Adrenal gland (tissue), 12 donors: ENCODE measurements around the gene LSM14A. TPM values are rescaled to one million over a fixed set of nuclear protein-coding genes. Genes with fewer than 3 reads are reported as not detected.
"Not testable (repeated sequence)": the region's sequence is repeated elsewhere in the genome, so short reads cannot be mapped to it uniquely, and the experiment has no call there.

Source experiments
- DNase-seq, 7 donors: peaks; one replicate each; pipeline ENCODE4 v3.0.0-alpha.2; 2019 to 2020
- H3K27ac ChIP-seq, 5 donors: fragments of 200-600 bp; sonication (generic) in 4 of 5; 1 replicate in 3 of 5; 2 replicates in 2 of 5; pipeline versions ENCODE4 v1.5.1 to v1.8.0; 2016 to 2020; ENCODE audit warnings: mild to moderate bottlenecking in 1 of 5
- H3K27me3 ChIP-seq: fragments of 200-600 bp; 2 replicates; pipeline ENCODE4 v1.8.0; 2021
- H3K36me3 ChIP-seq, 2 donors: fragments of 200-600 bp; replicated peaks in 1 of 2; 1 replicate in 1 of 2; 2 replicates in 1 of 2; pipeline versions ENCODE4 v1.5.1 to v1.8.0; 2018 to 2022
- H3K4me1 ChIP-seq, 2 donors: fragments of 200-600 bp; replicated peaks in 1 of 2; 1 replicate in 1 of 2; 2 replicates in 1 of 2; pipeline versions ENCODE4 v1.5.1 to v1.8.0; 2018 to 2021
- H3K4me3 ChIP-seq, 4 donors: fragments of 200-600 bp; sonication (generic) in 3 of 4; one replicate each; pipeline ENCODE4 v1.5.1; 2016 to 2018
- H3K9me3 ChIP-seq, 3 donors: fragments of 200-600 bp; sonication (generic) in 1 of 3; replicated peaks in 1 of 3; 1 replicate in 2 of 3; 2 replicates in 1 of 3; pipeline versions ENCODE4 v1.5.1 to v1.8.0; 2016 to 2021
- POLR2A ChIP-seq, 2 donors: fragments of 450-650 bp; IDR thresholded peaks; one replicate each; pipeline ENCODE4 v1.6.1; 2017; ENCODE audit warnings: antibody characterized with exemption in 2 of 2, mild to moderate bottlenecking in 2 of 2, moderate library complexity in 1 of 2
- WGBS, 4 donors: extraction: QIAGEN DNeasy Blood & Tissue Kit in 2 of 4; methylation state at CpG; one replicate each; pipeline versions ENCODE4 v1.1.5 to v1.1.7; 2013 to 2017; 5-methylcytosine and 5-hydroxymethylcytosine counted together
- intact Hi-C, 2 donors: fragments of 100-400 bp; cut with DNase I; formaldehyde crosslinking; loops; one replicate each; pipeline versions ENCODE4 v1.14.1 to v1.15.0; 2022 to 2023
- polyA plus RNA-seq, 3 donors: library from polyadenylated mRNA; stranded (reverse); fragments of 200-250 nt in 2 of 3; fragments of 350-450 nt in 1 of 3; fragmentation: Illumina TruSeq in 1 of 3; extraction: RNeasy Lipid Tissue Mini Kit (QIAGEN cat#74804) in 1 of 3; gene quantifications; one replicate each; pipeline ENCODE4 v1.2.3, GENCODE V29; 2013 to 2014
- total RNA-seq, 9 donors: library from RNA; depleted of rRNA in 4 of 9; stranded (reverse); fragments of >200 nt in 4 of 9; fragments of 120-200 nt in 1 of 9; fragmentation: NEBNext Ultra II Directional in 1 of 9; extraction: Animal tissue kit (Norgen Biotek cat#: 25700) in 1 of 9; gene quantifications; one replicate each; pipeline versions ENCODE4 v1.1.0 to v1.2.4, GENCODE V29; 2013 to 2023
- TF ChIP-seq, protein P1 (sequence below), 6 experiments: fragments of 450-650 bp in 4 of 6; fragments of 200-600 bp in 2 of 6; sonication (generic) in 1 of 6; IDR thresholded peaks; 1 replicate in 5 of 6; 2 replicates in 1 of 6; pipeline versions ENCODE4 v1.5.1 to v1.8.0; 2016 to 2021; ENCODE audit warnings: antibody characterized with exemption in 6 of 6, mild to moderate bottlenecking in 2 of 6, moderate library complexity in 1 of 6
- donor health status: healthy with polysubstance abuse.
- donor health status: Bipolar disorder and iron deficiency.
- donor health status: DM: yes; HTN: yes; CAD: no.
- donor health status: DM: no; HTN: no; CAD: no.
- donor health status: DM: no; HTN: no; CAD: no.
- donor health status: DM: yes; HTN: yes; CAD: no.

Gene LSM14A
- total and polyA plus RNA-seq, 12 donors = 44.5 to 130 (median 84.6) TPM

DNA sequence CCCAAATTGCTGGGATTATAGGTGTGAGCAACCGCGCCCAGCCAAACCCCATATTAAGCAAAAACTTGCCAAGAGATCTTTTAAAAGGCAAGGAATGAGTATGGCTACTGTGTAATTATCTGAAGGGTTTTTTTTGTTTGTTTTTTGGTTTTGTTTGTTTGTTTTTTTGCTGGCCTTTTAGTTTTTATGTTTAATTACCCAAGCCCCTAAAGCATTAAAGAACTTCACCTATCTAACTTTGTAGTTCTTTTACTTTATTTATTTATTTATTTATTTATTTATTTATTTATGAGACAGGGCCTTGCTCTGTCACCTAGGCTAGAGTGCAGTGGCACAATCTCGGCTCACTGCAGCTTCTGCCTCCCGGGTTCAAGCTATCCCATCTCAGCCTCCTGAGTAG lies 41.7 kb downstream of the LSM14A start:
- intact Hi-C loops = no loop called here
- peaks cover 0 to 36% of the 10 kb centered on the region in 2 donors for H3K36me3 ChIP-seq

GRCh38 chr19:34215006-34215665 lies 42.8 kb downstream of the LSM14A start:
- H3K9me3 ChIP-seq = no peaks in the 10 kb centered on the region
- no peaks in the 10 kb centered on the region for H3K27me3 ChIP-seq
- H3K4me1 ChIP-seq = peaks cover 4 to 24% of the 10 kb centered on the region in 2 donors
- intact Hi-C loops = no loop called here
- no peak overlapping the region for H3K27ac ChIP-seq
- peaks cover 0 to 35% of the 10 kb centered on the region in 2 donors for H3K36me3 ChIP-seq
- WGBS, 4 donors = 92 to 98% (median 94%) methylated on average over 3 of the region's 3 CpGs
- no peak overlapping the region for H3K4me3 ChIP-seq
- DNase-seq = no peak
- TF ChIP-seq, protein P1, sequence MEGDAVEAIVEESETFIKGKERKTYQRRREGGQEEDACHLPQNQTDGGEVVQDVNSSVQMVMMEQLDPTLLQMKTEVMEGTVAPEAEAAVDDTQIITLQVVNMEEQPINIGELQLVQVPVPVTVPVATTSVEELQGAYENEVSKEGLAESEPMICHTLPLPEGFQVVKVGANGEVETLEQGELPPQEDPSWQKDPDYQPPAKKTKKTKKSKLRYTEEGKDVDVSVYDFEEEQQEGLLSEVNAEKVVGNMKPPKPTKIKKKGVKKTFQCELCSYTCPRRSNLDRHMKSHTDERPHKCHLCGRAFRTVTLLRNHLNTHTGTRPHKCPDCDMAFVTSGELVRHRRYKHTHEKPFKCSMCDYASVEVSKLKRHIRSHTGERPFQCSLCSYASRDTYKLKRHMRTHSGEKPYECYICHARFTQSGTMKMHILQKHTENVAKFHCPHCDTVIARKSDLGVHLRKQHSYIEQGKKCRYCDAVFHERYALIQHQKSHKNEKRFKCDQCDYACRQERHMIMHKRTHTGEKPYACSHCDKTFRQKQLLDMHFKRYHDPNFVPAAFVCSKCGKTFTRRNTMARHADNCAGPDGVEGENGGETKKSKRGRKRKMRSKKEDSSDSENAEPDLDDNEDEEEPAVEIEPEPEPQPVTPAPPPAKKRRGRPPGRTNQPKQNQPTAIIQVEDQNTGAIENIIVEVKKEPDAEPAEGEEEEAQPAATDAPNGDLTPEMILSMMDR (IDR thresholded peaks at IDR 0.05) = no peak
- no peak for TF ChIP-seq POLR2A (IDR thresholded peaks at IDR 0.05)

More for the DNA sequence above, 41.7 kb downstream of the LSM14A start:
- 97 to 99% (median 97%) methylated on average over 4 of the region's 4 CpGs for WGBS, 4 donors
- no peaks in the 10 kb centered on the region for H3K27me3 ChIP-seq
- H3K4me3 ChIP-seq = no peak overlapping the region
- no peak for DNase-seq
- no peak overlapping the region for H3K27ac ChIP-seq
- H3K4me1 ChIP-seq = peaks cover 4 to 24% of the 10 kb centered on the region in 2 donors
- TF ChIP-seq POLR2A (IDR thresholded peaks at IDR 0.05) = no peak
- TF ChIP-seq, protein P1 (IDR thresholded peaks at IDR 0.05) = no peak
- no peaks in the 10 kb centered on the region for H3K9me3 ChIP-seq

DNA sequence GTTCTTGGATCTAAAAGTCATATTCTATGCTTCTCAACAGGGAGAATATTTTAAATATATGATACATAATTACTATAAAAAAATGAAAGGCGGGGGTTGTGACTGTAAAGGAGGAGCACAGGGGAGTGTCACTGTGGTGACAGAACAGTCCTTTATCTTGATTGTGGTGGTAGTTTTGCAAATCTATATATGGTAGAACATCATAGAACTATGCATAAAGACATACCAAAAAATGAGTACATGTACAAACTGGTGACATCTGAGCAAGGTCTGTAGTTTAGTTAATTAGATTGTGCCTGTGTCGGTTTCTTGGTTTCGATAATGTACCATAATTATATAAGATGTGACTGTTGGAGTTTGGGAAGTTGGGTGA lies 43.3 kb downstream of the LSM14A start:
- 95 to 98% (median 97%) methylated on average over 3 of the region's 3 CpGs for WGBS, 4 donors
- peaks cover 0 to 31% of the 10 kb centered on the region in 2 donors for H3K36me3 ChIP-seq
- TF ChIP-seq, protein P1 (IDR thresholded peaks at IDR 0.05) = no peak
- no peak for TF ChIP-seq POLR2A (IDR thresholded peaks at IDR 0.05)

DNA sequence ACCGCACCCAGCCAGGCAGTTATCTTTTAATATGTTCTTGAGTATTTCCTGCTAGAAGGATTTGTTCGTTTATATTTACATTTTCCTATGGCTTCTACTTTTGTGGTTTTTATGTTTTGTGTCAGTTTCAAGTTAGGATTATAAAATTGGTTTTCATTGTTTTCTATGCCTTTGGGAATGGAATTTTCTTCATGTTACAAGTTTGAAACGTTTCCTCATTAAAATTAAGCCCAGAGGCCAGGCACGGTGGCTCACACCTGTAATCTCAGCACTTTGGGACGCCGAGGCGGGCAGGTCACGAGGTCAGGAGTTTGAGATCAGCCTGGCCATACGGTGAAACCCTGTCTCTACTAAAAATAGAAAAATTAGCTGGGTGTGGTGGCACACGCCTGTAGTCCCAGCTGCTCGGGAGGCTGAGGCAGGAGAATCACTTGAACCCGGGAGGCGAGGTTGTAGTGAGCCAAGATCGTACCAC lies 44.5 kb downstream of the LSM14A start:
- Histone ChIP-seq H3K36me3 (peaks cover 0 to 31% of the 10 kb centered on the region in 2 donors), H3K4me1 (peaks cover 4 to 24% of the 10 kb centered on the region in 2 donors)
- H3K27ac ChIP-seq, H3K9me3 ChIP-seq, intact Hi-C loops, H3K4me3 ChIP-seq, DNase-seq, H3K27me3 ChIP-seq: not testable (repeated sequence)
- WGBS, 4 donors = 84 to 92% (median 88%) methylated on average over 14 of the region's 14 CpGs

More for the DNA sequence above, 43.3 kb downstream of the LSM14A start:
- H3K27ac ChIP-seq = no peak overlapping the region
- peaks cover 4 to 24% of the 10 kb centered on the region in 2 donors for H3K4me1 ChIP-seq
- DNase-seq = no peak
- H3K4me3 ChIP-seq = no peak overlapping the region
- no peaks in the 10 kb centered on the region for H3K9me3 ChIP-seq
- intact Hi-C loops = no loop called here
- H3K27me3 ChIP-seq = no peaks in the 10 kb centered on the region
